GM12874 (cell line): ENCODE measurements around the gene SCG5.

Experiments
- CTCF ChIP-seq: IDR thresholded peaks from 2 replicates; pipeline ENCODE4 v1.5.1; 2011; ENCODE audit warnings: low read depth, mild to moderate bottlenecking, control low read depth, low read length, moderate library complexity; ENCODE audit not compliant: insufficient read depth

Gene SCG5

DNA sequence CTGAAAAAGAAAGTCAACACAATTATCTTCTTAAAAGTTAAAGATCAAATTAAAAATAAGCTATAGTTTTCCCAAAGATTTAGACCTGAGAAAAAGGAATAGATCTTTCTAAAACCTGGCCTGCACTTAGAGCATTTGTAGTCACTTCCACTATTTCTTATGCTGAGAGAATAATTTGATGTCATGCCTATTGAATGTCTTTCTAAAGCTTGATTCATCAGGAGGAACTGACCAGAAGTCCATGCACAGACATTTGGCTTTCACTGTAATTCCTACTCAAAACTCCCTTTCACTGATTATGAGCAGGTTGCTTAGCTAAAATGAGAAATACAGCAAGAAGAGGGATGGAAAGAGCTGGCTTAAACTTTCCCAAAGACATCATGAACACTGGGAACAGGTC is 80.6 kb downstream of the SCG5 start:
- TF ChIP-seq CTCF = no peak

- TF ChIP-seq CTCF = no peak
Observed at GRCh38 chr15:32723171-32723948, 81.8 kb downstream of the SCG5 start.

- TF ChIP-seq CTCF = no peak
Observed at GRCh38 chr15:32729700-32730395, 88.3 kb downstream of the SCG5 start.

GRCh38 chr15:32730677-32731654 is 89.5 kb downstream of the SCG5 start:
- TF ChIP-seq CTCF = no peak

DNA sequence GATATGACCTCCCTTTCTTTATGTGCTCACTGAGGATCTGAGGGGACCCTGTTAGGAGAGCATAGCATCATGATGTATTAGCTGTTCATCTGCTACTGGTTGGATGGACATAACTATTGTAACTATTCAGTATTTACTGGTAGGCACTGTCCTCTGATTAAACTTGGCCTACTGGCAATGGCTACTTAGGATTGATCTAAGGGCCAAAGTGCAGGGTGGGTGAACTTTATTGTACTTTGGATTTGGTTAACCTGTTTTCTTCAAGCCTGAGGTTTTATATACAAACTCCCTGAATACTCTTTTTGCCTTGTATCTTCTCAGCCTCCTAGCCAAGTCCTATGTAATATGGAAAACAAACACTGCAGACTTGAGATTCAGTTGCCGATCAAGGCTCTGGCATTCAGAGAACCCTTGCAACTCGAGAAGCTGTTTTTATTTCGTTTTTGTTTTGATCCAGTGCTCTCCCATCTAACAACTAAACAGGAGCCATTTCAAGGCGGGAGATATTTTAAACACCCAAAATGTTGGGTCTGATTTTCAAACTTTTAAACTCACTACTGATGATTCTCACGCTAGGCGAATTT is 91.2 kb downstream of the SCG5 start:
- TF ChIP-seq CTCF = no peak

GRCh38 chr15:32733281-32733680 is 91.8 kb downstream of the SCG5 start:
- no peak for TF ChIP-seq CTCF
